ENCODE measurements around the gene PRR20E.
"Not testable (repeated sequence)": the region's sequence is repeated elsewhere in the genome, so short reads cannot be mapped to it uniquely, and the experiment has no call there.

The PRR20E gene

GRCh38 chr13:57166897-57167296 is at the start of gene PRR20E:
Gene PRR20E, plus strand, starts transcription at chr13:57167197. Its CDS starts 387 bp downstream, at chr13:57167584.
- DNase-seq (ENCODE audit: low read depth, low spot score) = not testable (repeated sequence)

DNA sequence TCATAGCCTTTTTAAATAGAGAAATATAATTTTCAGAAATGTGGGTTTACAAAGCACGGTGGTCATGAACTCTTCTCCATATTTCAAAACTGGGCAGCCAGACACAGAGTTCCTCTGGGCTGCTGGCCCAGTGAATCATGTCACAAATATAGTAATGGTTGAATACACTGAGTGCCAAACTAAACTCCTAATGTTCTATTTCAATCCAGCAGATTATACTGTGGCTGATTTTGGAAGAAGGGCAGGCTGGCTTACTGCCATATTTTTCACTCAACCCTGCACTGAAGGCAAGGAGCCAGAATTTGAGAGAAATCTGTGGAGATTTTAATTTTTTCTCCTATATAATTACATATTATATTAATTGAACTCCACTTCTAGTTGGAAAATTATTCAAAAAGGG is 43.3 kb upstream of the PRR20E start:
- no peak for DNase-seq (ENCODE audit: low read depth, low spot score)

GRCh38 chr13:57128909-57129308 is 38.1 kb upstream of the PRR20E start:
- DNase-seq (ENCODE audit: low read depth, low spot score) = no peak

DNA sequence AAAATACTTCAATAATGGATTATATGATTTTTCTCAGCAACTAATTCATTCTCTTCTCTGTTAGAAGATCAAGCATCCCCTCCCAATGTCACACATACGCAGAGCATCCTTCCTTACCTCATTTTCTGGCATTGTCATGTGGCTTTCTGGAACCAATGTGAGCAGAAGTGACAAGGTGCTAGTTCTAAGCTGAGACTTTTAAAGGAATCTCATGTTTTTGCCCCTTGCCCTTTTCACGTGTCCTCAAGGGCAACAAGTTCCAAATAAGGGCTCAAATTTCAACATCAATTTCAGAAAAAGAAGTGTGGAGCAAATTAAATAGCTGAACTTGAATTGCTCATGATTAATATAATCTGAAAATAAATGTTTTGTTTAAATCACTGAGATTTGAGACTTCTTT is 30.9 kb upstream of the PRR20E start:
- no peak for DNase-seq (ENCODE audit: low read depth, low spot score)

- no peak for DNase-seq (ENCODE audit: low read depth, low spot score)
These were observed 29.4 kb upstream of the PRR20E start for GRCh38 chr13:57137585-57137984.

DNA sequence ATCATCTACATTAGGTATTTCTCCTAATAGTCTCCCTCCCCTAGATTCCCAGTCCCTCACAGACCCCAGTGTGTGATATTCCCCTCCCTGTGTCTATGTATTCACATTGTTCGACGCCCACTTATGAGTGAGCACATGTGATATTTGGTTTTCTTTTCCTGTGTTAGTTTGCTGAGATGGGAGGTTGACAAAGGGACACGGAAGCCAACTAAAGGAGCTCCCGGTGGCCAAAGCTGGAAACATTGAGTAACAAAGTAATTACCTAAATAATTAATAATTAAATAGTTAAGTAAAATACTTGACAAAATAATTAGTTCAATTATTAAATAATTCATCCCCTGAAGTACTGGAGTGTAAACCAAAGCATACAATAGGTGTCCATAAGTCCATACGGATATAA is 28.0 kb upstream of the PRR20E start:
- DNase-seq (ENCODE audit: low read depth, low spot score) = no peak

DNA sequence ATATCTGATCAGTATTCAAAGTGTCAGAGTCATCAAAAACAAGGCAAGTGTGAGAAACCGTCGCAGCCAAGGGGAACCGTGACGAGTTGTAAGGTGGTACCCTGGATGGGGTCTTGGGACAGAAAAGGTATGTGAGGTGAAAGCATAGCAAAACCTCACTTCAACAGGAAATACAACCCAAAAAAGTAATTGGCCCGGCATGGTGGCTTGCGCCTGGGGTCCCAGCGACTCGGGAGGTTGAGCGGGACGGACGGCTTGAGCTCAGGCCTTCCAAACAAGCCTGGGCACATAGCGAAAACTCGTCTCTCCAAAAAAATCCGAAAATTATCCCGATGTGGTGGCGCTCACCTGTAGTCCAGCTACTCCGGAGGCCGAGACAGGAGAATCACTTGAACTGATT is 27.2 kb upstream of the PRR20E start:
- not testable (repeated sequence) for DNase-seq (ENCODE audit: low read depth, low spot score)

- DNase-seq (ENCODE audit: low read depth, low spot score) = not testable (repeated sequence)
These were observed 26.6 kb upstream of the PRR20E start, which contains the start of gene PRR20A for GRCh38 chr13:57140235-57140968. Gene PRR20A, plus strand, starts transcription at chr13:57140918. Its CDS starts 387 bp downstream, at chr13:57141305.

GRCh38 chr13:57147188-57147587 is 19.8 kb upstream of the PRR20E start, which contains the start of gene PRR20B:
Gene PRR20B, plus strand, starts transcription at chr13:57147488. Its CDS starts 387 bp downstream, at chr13:57147875.
- not testable (repeated sequence) for DNase-seq (ENCODE audit: low read depth, low spot score)

GRCh38 chr13:57148106-57148505 is 18.9 kb upstream of the PRR20E start:
- not testable (repeated sequence) for DNase-seq (ENCODE audit: low read depth, low spot score)

DNA sequence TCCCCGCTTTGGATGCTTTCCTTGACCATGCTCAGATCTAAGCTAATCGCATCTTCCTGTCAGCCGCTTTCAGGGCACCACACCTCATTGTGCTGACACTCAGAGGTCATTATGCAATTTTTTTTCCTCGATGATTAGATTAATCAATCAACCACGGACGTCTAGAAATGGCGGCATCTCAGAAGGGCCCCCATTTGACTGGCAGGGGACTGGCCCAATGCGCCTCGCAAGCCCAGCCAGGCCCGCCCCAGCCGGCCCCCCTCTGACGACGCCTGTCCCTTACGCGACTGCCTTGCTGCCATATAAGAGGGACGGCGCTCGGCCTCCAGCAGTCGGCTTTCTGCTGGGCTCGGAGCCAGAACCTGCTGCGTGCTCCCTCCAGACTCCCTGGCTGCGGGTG is 13.2 kb upstream of the PRR20E start, which contains the start of gene PRR20C:
Gene PRR20C (plus strand): TSS at position 301 of the 400 bp plus-strand sequence. CDS start 387 bp downstream, outside the sequence.
- DNase-seq (ENCODE audit: low read depth, low spot score) = not testable (repeated sequence)

DNA sequence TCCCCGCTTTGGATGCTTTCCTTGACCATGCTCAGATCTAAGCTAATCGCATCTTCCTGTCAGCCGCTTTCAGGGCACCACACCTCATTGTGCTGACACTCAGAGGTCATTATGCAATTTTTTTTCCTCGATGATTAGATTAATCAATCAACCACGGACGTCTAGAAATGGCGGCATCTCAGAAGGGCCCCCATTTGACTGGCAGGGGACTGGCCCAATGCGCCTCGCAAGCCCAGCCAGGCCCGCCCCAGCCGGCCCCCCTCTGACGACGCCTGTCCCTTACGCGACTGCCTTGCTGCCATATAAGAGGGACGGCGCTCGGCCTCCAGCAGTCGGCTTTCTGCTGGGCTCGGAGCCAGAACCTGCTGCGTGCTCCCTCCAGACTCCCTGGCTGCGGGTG is 6.7 kb upstream of the PRR20E start, which contains the start of gene PRR20D:
Gene PRR20D (plus strand): TSS at position 301 of the 400 bp plus-strand sequence. CDS start 387 bp downstream, outside the sequence.
- DNase-seq (ENCODE audit: low read depth, low spot score) = not testable (repeated sequence)

DNA sequence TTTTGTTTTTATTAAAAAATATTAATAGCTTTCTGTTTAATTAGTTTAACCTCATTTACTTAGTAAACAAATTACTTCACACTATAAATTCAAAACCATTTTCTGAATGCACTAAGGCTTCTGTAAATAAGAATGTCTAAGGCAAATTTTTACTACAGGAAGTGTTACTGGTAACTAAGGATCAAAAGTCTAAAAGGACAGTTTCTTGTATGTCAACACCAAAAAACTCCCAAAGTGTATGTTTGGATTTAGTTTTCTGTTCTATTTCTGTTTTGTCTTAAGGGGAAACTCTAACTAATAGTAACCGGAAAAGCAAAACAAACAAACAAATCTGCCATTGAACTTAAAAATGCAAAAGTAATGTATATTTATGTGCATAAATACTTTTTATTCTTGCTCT is 24.7 kb downstream of the PRR20E start:
- DNase-seq (ENCODE audit: low read depth, low spot score) = no peak

- no peak for DNase-seq (ENCODE audit: low read depth, low spot score)
These were observed 46.0 kb downstream of the PRR20E start for GRCh38 chr13:57212989-57213388.
